ENCODE results near the gene OSER1.
A peak's percentile ranks its signal among the peaks of the same experiment; 100 is the strongest.

OSER1 gene

DNA sequence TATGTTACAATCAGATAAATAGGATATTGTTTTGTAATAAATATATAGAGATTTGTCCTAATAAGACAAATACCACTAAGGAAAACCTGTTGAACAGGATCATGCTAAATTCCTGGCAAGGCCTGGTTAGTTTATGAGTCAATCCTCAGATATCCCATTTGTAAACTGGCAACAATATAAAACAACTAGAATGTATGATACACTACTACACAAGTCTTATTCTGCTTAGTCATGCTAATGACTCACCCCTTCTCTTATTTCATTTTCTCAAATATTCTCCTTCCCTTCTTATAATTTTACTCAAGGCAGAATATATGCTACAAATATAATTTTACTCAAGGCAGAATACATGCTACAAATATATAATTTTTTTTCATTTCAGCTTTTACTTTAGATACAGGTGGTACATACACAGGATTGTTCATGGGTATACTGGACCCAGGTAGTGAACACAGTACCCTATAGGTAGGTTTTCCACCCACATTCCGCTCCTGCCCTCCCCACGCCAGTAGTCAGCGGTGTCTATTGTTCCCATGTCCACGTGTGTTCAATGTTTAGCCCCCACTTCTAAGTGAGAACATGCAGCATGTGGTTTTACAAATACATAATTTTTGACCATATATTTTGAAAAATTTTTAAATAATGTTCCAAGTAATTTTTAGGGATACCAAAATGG lies 6.3 kb downstream of the OSER1 start (continued):
- TF ChIP-seq, protein P1, sequence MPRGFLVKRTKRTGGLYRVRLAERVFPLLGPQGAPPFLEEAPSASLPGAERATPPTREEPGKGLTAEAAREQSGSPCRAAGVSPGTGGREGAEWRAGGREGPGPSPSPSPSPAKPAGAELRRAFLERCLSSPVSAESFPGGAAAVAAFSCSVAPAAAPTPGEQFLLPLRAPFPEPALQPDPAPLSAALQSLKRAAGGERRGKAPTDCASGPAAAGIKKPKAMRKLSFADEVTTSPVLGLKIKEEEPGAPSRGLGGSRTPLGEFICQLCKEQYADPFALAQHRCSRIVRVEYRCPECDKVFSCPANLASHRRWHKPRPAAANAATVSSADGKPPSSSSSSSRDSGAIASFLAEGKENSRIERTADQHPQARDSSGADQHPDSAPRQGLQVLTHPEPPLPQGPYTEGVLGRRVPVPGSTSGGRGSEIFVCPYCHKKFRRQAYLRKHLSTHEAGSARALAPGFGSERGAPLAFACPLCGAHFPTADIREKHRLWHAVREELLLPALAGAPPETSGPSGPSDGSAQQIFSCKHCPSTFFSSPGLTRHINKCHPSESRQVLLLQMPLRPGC (tag by site-specific recombination; IDR thresholded peaks at IDR 0.05) = peak; percentile 54; the same call in 1 of the 2 replicates
- TF ChIP-seq ZNF184 (tag by site-specific recombination; IDR thresholded peaks at IDR 0.05) = peak; percentile 73; the same call in 1 of the 2 replicates
- TF ChIP-seq ZBTB17 (tag by site-specific recombination; IDR thresholded peaks at IDR 0.05) = peak; percentile 46
- TF ChIP-seq ZBTB21 (tag by site-specific recombination; IDR thresholded peaks at IDR 0.05) = 0 out of 2 replicates have a peak, but pooled peaks have one; percentile 21
- 0 out of 2 replicates have a peak, but pooled peaks have one; percentile 29 for TF ChIP-seq ZXDB (tag by site-specific recombination; IDR thresholded peaks at IDR 0.05)
- TF ChIP-seq, protein P2, sequence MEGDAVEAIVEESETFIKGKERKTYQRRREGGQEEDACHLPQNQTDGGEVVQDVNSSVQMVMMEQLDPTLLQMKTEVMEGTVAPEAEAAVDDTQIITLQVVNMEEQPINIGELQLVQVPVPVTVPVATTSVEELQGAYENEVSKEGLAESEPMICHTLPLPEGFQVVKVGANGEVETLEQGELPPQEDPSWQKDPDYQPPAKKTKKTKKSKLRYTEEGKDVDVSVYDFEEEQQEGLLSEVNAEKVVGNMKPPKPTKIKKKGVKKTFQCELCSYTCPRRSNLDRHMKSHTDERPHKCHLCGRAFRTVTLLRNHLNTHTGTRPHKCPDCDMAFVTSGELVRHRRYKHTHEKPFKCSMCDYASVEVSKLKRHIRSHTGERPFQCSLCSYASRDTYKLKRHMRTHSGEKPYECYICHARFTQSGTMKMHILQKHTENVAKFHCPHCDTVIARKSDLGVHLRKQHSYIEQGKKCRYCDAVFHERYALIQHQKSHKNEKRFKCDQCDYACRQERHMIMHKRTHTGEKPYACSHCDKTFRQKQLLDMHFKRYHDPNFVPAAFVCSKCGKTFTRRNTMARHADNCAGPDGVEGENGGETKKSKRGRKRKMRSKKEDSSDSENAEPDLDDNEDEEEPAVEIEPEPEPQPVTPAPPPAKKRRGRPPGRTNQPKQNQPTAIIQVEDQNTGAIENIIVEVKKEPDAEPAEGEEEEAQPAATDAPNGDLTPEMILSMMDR (tag by site-specific recombination; IDR thresholded peaks at IDR 0.05) = no peak
- TF ChIP-seq SP7 (tag by site-specific recombination; IDR thresholded peaks at IDR 0.05) = peak; percentile 70
- no peak for TF ChIP-seq ZNF548 (tag by site-specific recombination; IDR thresholded peaks at IDR 0.05)
- peak; percentile 65; the same call in 1 of the 2 replicates for TF ChIP-seq ZNF558 (tag by site-specific recombination; IDR thresholded peaks at IDR 0.05)
- no peak for TF ChIP-seq KLF9 (tag by site-specific recombination; IDR thresholded peaks at IDR 0.05; ENCODE audit: low read depth)
- TF ChIP-seq BCL6B (tag by site-specific recombination; IDR thresholded peaks at IDR 0.05) = no peak
- TF ChIP-seq, protein P3, sequence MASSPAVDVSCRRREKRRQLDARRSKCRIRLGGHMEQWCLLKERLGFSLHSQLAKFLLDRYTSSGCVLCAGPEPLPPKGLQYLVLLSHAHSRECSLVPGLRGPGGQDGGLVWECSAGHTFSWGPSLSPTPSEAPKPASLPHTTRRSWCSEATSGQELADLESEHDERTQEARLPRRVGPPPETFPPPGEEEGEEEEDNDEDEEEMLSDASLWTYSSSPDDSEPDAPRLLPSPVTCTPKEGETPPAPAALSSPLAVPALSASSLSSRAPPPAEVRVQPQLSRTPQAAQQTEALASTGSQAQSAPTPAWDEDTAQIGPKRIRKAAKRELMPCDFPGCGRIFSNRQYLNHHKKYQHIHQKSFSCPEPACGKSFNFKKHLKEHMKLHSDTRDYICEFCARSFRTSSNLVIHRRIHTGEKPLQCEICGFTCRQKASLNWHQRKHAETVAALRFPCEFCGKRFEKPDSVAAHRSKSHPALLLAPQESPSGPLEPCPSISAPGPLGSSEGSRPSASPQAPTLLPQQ (tag by site-specific recombination; IDR thresholded peaks at IDR 0.05) = peak; percentile 51; the same call in 1 of the 2 replicates
- 0 out of 2 replicates have a peak, but pooled peaks have one; percentile 5 for TF ChIP-seq PRDM1 (tag by site-specific recombination; IDR thresholded peaks at IDR 0.05)
- TF ChIP-seq PRDM6 (tag by site-specific recombination; IDR thresholded peaks at IDR 0.05) = peak; percentile 62
- peak; percentile 50; the same call in 1 of the 2 replicates for TF ChIP-seq ZNF639 (tag by site-specific recombination; IDR thresholded peaks at IDR 0.05)
- 0 out of 2 replicates have a peak, but pooled peaks have one; percentile 25 for TF ChIP-seq HIC1 (tag by site-specific recombination; IDR thresholded peaks at IDR 0.05)
- TF ChIP-seq MEIS1 (CRISPR knock-in tag; IDR thresholded peaks at IDR 0.05; ENCODE audit: borderline replicate concordance) = no peak
- TF ChIP-seq ZNF394 (tag by site-specific recombination; IDR thresholded peaks at IDR 0.05; ENCODE audit: borderline replicate concordance) = peak; percentile 24; the same call in 1 of the 2 replicates
- peak; percentile 5; the same call in 1 of the 2 replicates for TF ChIP-seq ZNF654 (tag by site-specific recombination; IDR thresholded peaks at IDR 0.05; ENCODE audit: low read depth)
- TF ChIP-seq KLF8 (tag by site-specific recombination; IDR thresholded peaks at IDR 0.05) = 0 out of 2 replicates have a peak, but pooled peaks have one; percentile 42

Measured in HEK293 (cell line).